Peyer's patch (tissue), 4 donors: ENCODE results near the gene OGFOD1. TPM values are rescaled to one million over a fixed set of nuclear protein-coding genes. Genes with fewer than 3 reads are reported as not detected.

Experiments
- DNase-seq, 3 donors: peaks; one replicate each; pipeline ENCODE4 v3.0.0-alpha.2; 2017 to 2019
- H3K27ac ChIP-seq, 4 donors: fragments of 200-600 bp; sonication (generic); one replicate each; pipeline ENCODE4 v1.5.1; 2016 to 2019
- H3K27me3 ChIP-seq, 2 donors: fragments of 200-600 bp; sonication (generic); one replicate each; pipeline ENCODE4 v1.5.1; 2019
- H3K36me3 ChIP-seq, 3 donors: fragments of 200-600 bp; sonication (generic); one replicate each; pipeline ENCODE4 v1.5.1; 2016 to 2019
- H3K4me1 ChIP-seq, 4 donors: fragments of 200-600 bp; sonication (generic); one replicate each; pipeline ENCODE4 v1.5.1; 2016 to 2019
- H3K4me3 ChIP-seq, 4 donors: fragments of 200-600 bp; sonication (generic); 1 replicate in 3 of 4; 2 replicates in 1 of 4; pipeline ENCODE4 v1.5.1; 2016 to 2019; ENCODE audit warnings: mild to moderate bottlenecking in 1 of 4
- H3K9me3 ChIP-seq, 4 donors: fragments of 200-600 bp; sonication (generic); one replicate each; pipeline ENCODE4 v1.5.1; 2016 to 2019; ENCODE audit warnings: mild to moderate bottlenecking in 1 of 4
- POLR2A ChIP-seq, 2 donors: fragments of 450-650 bp; IDR thresholded peaks; one replicate each; pipeline ENCODE4 v1.5.1; 2017; ENCODE audit warnings: antibody characterized with exemption in 2 of 2, mild to moderate bottlenecking in 2 of 2, moderate library complexity in 2 of 2
- total RNA-seq, 4 donors: library from RNA; depleted of rRNA; stranded (reverse); fragments of >200 nt; gene quantifications; one replicate each; pipeline ENCODE4 v1.1.0, GENCODE V29; 2016
- TF ChIP-seq, protein P1 (sequence below), 6 experiments: fragments of 450-650 bp in 4 of 6; fragments of 200-600 bp in 2 of 6; sonication (generic) in 1 of 6; IDR thresholded peaks; one replicate each; pipeline ENCODE4 v1.5.1; 2017 to 2019; ENCODE audit warnings: antibody characterized with exemption in 6 of 6, mild to moderate bottlenecking in 3 of 6, moderate library complexity in 1 of 6

OGFOD1 gene
- total RNA-seq, 4 donors from 2014 or later, result 11.0 to 47.9 (median 18.0) TPM

DNA sequence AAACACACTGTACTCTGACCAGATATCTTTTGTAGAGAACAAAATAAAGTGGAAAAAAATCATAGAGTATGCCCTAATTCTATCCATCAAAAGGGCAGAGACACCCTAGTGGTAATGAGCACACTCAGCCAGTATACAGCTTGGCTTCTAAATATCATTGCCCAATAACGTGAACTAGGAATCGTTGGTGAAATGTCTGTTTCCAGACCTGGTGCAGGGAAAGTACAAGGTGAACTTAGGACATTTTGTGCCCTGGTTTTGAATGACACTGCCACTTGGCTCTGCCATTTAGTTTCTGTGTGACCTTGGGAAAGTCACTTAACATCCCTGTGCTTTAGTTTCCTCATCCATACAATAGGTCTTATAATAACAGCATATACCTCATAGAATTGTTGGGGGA is 39.7 kb upstream of the OGFOD1 start:
- no peaks in the 10 kb centered on the region for H3K27me3 ChIP-seq
- H3K27ac ChIP-seq, result no peak overlapping the region
- no peak for DNase-seq
- H3K4me1 ChIP-seq, result peaks cover 0 to 17% (median 2%) of the 10 kb centered on the region in 4 donors
- H3K9me3 ChIP-seq, result no peaks in the 10 kb centered on the region
- H3K36me3 ChIP-seq, result peaks cover 0 to 33% (median 0%) of the 10 kb centered on the region in 3 donors
- TF ChIP-seq, protein P1, sequence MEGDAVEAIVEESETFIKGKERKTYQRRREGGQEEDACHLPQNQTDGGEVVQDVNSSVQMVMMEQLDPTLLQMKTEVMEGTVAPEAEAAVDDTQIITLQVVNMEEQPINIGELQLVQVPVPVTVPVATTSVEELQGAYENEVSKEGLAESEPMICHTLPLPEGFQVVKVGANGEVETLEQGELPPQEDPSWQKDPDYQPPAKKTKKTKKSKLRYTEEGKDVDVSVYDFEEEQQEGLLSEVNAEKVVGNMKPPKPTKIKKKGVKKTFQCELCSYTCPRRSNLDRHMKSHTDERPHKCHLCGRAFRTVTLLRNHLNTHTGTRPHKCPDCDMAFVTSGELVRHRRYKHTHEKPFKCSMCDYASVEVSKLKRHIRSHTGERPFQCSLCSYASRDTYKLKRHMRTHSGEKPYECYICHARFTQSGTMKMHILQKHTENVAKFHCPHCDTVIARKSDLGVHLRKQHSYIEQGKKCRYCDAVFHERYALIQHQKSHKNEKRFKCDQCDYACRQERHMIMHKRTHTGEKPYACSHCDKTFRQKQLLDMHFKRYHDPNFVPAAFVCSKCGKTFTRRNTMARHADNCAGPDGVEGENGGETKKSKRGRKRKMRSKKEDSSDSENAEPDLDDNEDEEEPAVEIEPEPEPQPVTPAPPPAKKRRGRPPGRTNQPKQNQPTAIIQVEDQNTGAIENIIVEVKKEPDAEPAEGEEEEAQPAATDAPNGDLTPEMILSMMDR (IDR thresholded peaks at IDR 0.05), result no peak
- TF ChIP-seq POLR2A (IDR thresholded peaks at IDR 0.05), result no peak
- H3K4me3 ChIP-seq, result no peak overlapping the region

DNA sequence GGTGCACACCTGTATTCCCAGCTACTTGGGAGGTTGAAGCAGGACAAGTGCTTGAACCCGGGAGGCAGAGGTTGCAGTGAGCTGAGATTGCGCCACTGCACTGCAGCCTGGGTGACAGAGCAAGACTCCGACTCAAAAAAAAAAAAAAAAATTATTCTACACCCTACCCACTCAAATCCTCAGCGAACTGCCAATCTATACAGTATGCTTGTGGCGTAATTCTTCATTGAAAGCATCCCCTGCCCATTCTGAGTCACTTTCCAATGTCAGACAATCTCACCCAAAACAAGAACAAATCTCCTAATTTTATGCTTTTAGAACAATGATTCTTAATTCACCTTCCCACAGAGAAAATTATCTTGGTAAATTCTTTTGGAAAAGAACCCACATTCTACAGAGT is 38.0 kb upstream of the OGFOD1 start:
- Histone ChIP-seq H3K27ac (no peak overlapping the region), H3K27me3 (no peaks in the 10 kb centered on the region), H3K4me3 (no peak overlapping the region), H3K36me3 (peaks cover 0 to 21% (median 0%) of the 10 kb centered on the region in 3 donors), H3K9me3 (no peaks in the 10 kb centered on the region), H3K4me1 (peaks cover 0 to 5% (median under 1%) of the 10 kb centered on the region in 4 donors)
- TF ChIP-seq, protein P1 (IDR thresholded peaks at IDR 0.05), result no peak
- no peak for TF ChIP-seq POLR2A (IDR thresholded peaks at IDR 0.05)
- DNase-seq, result no peak

DNA sequence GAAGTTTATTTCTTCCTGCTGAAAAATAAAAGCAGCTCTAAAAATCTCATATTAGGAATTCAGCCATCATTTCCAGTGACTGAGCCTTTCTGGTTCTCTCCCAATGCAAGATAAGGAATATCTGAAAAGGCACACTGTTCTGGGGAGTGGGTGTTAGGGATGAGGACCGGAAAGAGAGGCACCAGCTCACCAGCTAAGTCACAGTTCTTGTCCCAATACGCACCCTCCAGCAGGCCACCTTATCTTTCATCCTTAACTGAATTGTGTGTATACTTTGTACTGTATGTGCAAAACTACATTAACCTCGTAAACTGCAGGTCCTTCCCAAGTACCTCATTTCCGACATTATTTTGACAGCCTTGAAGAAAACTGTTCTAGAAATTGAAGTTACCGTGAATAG is 37.0 kb upstream of the OGFOD1 start:
- H3K9me3 ChIP-seq, result no peaks in the 10 kb centered on the region
- TF ChIP-seq POLR2A (IDR thresholded peaks at IDR 0.05), result no peak
- TF ChIP-seq, protein P1 (IDR thresholded peaks at IDR 0.05), result no peak
- no peak for DNase-seq
- peaks cover 0 to under 1% (median 0%) of the 10 kb centered on the region in 4 donors for H3K4me1 ChIP-seq
- H3K36me3 ChIP-seq, result peaks cover 0 to 13% (median 0%) of the 10 kb centered on the region in 3 donors
- H3K27me3 ChIP-seq, result no peaks in the 10 kb centered on the region
- no peak overlapping the region for H3K4me3 ChIP-seq
- H3K27ac ChIP-seq, result no peak overlapping the region

DNA sequence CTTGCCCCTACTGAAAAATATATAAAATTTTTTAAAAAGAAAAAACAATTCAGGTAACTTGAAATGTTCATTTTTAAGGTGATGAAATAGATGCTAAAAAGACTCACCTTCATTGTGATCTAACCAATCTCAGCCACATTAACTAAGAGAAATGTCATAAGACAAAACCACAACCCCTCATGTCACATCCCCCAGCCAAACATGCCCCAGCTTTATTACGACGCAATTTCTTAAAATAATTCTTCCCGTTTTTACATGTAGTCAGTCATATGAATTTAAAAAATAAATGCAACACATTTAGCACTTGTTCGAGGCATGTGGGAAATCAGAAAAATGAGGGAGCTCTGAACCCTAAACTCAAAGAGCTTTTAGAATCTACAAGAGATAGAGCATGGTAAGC is 35.5 kb upstream of the OGFOD1 start:
- H3K9me3 ChIP-seq, result no peaks in the 10 kb centered on the region
- no peaks in the 10 kb centered on the region for H3K27me3 ChIP-seq
- TF ChIP-seq, protein P1 (IDR thresholded peaks at IDR 0.05), result no peak
- no peak for TF ChIP-seq POLR2A (IDR thresholded peaks at IDR 0.05)
- H3K36me3 ChIP-seq, result peaks cover 0 to 13% (median 0%) of the 10 kb centered on the region in 3 donors
- H3K4me3 ChIP-seq, result no peak overlapping the region
- H3K27ac ChIP-seq, result no peak overlapping the region
- H3K4me1 ChIP-seq, result peaks cover 0 to 5% (median 0%) of the 10 kb centered on the region in 4 donors
- no peak for DNase-seq

DNA sequence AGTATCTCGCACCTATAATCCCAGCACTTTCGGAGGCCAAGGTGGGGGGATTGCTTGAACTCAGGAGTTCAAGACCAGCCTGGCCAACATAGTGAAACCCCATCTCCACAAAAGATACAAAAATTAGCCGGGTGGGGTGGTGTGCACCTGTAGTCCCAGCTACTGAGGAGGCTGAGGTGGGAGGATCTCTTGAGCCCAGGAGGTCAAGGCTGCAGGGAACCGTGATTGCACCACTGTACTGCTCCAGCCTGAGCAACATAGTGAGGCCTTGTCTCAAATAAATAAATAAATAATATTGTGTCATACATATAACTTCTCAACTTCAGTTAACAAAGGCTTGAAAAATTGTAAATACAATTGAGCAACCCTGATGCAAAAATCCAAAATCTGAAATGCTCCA is 34.2 kb upstream of the OGFOD1 start:
- no peak for DNase-seq
- Histone ChIP-seq H3K27me3 (no peaks in the 10 kb centered on the region), H3K36me3 (peaks cover 0 to 11% (median 0%) of the 10 kb centered on the region in 3 donors), H3K9me3 (no peaks in the 10 kb centered on the region), H3K4me3 (no peak overlapping the region), H3K27ac (no peak overlapping the region), H3K4me1 (peaks cover 0 to 5% (median under 1%) of the 10 kb centered on the region in 4 donors)
- TF ChIP-seq, protein P1 (IDR thresholded peaks at IDR 0.05), result no peak
- TF ChIP-seq POLR2A (IDR thresholded peaks at IDR 0.05), result no peak
